HG02852 (cell line): ENCODE results near the gene ZCCHC2.

Source experiments
- ATAC-seq: cut with Tn5 transposase; IDR thresholded peaks from one replicate; pipeline ENCODE4 v1.9.1; 2021; ENCODE audit warnings: mild to moderate bottlenecking, moderate library complexity; ENCODE audit not compliant: unreplicated experiment

ZCCHC2 gene

DNA sequence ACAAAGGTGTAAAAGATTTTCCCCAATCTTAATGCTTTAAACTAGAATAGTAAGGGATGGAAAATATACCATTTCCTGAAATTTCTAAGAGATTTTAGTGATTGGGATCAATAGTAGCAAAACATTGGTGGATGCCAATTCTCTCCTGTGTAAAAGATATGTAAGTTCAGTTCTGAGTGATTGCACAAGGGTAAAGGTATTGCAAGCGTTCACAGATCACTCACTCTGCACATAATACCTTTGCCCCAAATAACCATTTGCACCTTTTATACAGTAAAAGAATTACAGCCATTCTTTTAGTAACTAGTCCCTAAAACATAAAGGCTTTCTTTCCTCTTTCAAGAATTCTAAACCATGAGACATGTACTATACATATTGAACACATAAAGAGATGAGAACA lies 13.0 kb upstream of the ZCCHC2 start:
- no peak for ATAC-seq

GRCh38 chr18:62510789-62511188 lies 12.0 kb upstream of the ZCCHC2 start:
- no peak for ATAC-seq

- ATAC-seq = no peak
Measured at GRCh38 chr18:62512532-62512931, 10.3 kb upstream of the ZCCHC2 start.

GRCh38 chr18:62512996-62513395 lies 9.8 kb upstream of the ZCCHC2 start:
- ATAC-seq = no peak

DNA sequence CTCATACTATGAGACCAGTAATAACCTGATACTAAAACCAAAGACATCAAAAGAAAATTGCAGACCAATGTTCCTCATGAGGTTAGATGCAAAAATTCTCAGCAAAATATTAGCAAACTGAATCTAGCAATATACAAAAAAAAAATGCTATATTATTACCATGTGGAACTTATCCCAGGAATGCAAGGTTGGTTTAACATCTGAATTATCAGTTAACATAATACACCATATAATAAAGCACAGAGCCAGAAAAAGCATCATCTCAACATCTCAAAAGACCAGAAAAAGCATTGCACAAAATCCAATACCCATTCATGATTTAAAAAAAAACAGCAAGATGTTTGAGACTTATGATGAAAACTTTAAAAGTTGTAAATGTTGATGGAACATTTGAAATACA lies 8.3 kb upstream of the ZCCHC2 start:
- ATAC-seq = no peak

DNA sequence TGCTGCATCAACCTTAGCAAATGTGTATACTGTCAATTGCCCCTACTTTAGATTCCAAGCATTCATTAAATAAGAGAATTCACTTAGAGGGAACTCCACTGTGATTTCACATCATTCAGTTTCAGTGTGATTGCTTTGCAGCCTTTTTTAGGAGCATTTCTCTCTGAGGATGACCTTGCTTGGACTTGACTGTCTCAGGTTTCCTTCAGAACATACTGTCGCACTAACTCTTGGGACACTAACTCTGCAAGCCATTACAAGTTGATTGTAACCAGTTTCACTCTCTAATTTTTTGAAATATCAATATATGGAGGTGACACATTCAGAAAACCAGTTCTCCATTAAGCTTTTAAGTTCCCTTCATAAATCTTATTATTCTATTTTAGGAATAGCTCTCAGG lies 6.6 kb upstream of the ZCCHC2 start:
- ATAC-seq = no peak

- no peak for ATAC-seq
Measured at GRCh38 chr18:62518460-62519375, 4.1 kb upstream of the ZCCHC2 start.

- no peak for ATAC-seq
Measured at GRCh38 chr18:62519684-62520083, 3.1 kb upstream of the ZCCHC2 start.

DNA sequence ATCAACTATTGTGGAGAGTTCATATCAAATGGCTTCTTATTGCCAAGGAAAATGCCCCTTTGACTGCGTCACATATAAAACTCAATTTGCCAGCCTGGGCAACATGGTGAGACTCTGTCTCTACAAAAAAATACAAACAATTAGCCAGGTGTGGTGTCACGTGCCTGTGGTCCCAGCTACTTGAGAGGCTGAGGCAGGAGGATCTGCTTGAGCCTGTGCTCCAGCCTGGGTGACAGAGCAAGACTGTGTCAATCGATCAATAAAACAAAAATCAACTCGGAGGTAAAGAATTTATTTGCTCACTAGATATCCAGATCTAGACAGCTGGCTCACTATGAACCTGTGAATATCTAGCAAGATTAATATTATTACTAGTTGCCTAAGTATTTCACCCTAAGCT lies 1.7 kb upstream of the ZCCHC2 start:
- ATAC-seq = no peak

- no peak for ATAC-seq
Measured at GRCh38 chr18:62521593-62521992, 1.2 kb upstream of the ZCCHC2 start.

DNA sequence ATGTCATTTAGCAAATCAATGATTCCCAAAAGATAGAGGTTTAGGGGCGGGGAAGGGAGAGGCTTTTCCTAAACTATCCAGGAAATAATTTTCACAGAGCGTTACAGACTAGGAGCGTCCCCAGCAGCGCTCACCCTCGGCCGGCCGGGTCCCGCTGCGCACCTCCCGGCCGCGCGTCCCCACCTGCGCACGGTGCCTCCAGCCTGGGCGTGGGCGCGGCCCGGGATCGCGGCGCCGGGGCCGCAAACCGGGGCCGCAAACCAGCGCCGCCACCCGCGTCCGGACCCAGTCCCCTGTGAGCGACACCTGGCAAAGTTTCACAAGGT lies 684 bp upstream of the ZCCHC2 start:
- peak; percentile 3 for ATAC-seq

DNA sequence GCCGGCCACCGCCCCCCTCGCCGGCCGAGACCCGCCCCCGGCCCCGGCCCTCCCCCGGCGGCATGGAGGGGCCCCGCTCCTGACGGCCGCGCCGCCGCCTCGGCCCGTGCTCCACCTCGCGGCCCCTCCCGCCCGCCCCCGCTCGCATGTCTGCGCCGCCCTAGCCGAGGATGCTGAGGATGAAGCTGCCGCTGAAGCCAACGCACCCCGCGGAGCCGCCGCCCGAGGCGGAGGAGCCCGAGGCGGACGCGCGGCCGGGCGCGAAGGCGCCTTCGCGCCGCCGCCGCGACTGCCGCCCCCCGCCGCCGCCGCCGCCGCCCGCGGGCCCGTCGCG lies 397 bp downstream of the ZCCHC2 start:
- no peak for ATAC-seq

- peak; percentile 2 for ATAC-seq
Measured at GRCh38 chr18:62523631-62524439, 1.0 kb downstream of the ZCCHC2 start.

DNA sequence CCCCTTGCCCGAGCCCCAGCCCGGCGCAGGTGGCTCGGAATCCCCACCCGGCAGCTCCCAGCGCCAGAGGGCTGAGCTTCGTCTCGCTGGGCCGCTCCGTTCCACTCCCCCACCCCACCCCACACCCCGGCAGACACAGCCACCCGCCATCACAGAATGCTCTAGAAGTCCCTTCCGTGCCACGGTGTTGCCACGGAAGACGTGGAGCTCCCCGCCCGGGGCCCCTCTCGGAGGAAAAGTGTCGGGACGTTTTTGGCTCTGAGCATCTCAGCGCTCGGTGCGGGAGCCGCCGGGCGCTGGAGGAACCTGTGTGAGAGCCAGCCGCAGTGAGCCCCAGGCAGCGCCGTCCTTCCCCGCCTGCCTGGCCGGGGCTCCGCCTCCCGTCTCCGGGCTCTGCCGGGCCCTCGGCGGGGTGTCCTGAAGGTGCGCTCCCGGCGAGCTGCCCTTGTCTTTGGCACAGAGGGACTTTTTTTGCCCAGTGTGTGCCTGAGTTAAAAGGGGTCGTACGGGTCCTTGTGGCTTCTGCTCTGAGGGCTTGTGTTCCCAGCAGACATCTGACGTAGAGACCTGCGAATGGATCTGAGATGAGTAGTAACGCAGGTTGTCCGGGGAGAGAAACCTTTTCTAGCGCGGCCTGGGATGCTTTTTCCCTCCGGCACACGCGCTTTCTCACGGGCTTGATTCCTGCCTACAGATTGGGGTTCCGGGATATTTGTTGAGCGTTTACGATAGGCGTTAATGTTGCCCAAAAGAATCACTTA lies 1.8 kb downstream of the ZCCHC2 start:
- ATAC-seq = peak; percentile 10

DNA sequence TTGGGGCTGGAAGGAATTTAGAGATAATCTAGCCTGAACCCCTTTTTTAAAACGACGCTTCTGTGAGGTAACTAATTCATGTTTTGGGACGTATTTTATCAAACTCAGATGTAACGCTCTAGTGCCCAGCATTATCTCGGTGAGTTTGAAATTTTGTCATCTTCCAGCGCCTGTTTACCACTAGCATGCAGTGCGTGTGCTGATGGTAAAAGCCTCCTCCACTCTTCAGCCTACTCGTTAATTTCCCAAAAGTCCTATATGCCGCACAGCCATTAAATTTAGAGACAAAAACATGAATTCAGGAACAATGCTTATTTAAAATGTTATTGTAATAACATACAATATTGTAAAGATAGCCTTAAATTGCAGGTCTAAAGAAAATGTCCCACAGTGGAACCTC lies 2.8 kb downstream of the ZCCHC2 start:
- ATAC-seq = no peak

- ATAC-seq = no peak
Measured at GRCh38 chr18:62526098-62527025, 3.5 kb downstream of the ZCCHC2 start.

DNA sequence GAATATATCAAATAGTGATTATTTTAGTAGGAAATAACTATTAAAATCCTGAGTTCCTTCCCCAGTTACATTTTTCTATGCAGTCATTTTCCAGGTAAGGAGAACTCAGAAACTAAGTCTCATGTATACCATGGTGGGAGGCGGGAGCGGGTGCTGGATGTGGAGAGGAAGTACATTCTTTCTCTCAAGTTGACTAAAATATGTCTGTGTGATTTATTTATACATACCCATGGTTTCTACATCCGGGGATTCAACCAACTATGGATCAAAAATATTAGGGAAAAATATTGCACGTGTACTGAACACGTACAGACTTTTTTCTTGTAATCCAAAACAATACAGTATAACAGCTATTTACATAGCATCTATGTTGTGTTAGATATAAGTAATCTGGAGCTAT lies 6.8 kb downstream of the ZCCHC2 start:
- ATAC-seq = no peak

GRCh38 chr18:62531078-62531477 lies 8.3 kb downstream of the ZCCHC2 start:
- ATAC-seq = no peak

DNA sequence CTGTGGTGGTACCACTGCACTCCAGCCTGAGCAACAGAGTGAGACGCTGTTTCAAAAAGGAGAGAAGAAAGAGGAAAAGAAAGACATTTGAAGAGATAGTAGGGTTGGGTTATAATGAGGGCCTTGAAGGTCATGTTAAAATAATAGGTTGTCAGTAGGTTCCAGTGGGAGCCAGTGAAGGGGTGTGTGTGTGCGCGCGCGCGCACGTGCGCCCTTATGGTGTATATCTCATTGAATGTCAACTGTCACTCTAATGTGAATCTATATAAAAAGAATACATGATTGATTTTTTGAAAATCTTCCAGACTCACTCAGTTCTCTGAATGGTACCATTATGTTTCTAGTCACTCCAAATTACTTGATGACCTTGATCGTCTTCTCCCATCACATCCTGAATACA lies 9.1 kb downstream of the ZCCHC2 start:
- no peak for ATAC-seq

DNA sequence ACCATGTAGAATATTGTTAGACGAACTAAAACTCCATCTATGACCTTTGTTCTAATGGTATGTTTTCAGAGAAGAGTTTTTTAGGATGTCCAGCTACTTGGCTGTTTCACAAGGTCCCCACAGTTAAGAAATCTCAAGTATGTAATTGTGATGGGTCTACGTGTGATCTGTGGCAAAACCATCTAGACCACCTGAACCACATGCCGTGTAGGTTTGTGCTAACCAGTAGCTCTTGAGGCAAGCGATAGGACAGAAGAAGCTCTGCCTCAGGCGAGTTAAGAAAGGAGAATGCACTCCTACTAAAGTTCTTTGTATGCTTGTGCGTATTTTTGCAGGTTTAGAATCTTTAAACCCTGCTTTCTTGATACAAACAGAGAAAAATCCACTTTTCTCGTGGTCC lies 13.2 kb downstream of the ZCCHC2 start:
- ATAC-seq = no peak
